Naive thymus-derived CD4-positive, alpha-beta T cell (primary cell): Measurements from ENCODE around the gene PTTG1IP. TPM values are rescaled to one million over a fixed set of nuclear protein-coding genes. Genes with fewer than 3 reads are reported as not detected.

Experiments
- ATAC-seq: fragments of 150-1000 bp; cut with Tn5 transposase; 2 replicates; pipeline ENCODE4 v1.10.0; 2021; ENCODE audit warnings: mild to moderate bottlenecking, moderate library complexity
- CTCF ChIA-PET: fragments of 350-600 bp; sonication (Branson Sonifier 250); formaldehyde crosslinking; loops from one replicate; lab custom pipeline; 2021; ENCODE audit warnings: antibody characterized with exemption; lab: Charles Lee
- POLR2A ChIA-PET: fragments of 350-600 bp; sonication (Branson Sonifier 250); formaldehyde crosslinking; loops from one replicate; lab custom pipeline; 2021; ENCODE audit warnings: antibody characterized with exemption, inconsistent platforms; lab: Charles Lee
- DNase-seq, 9 donors: peaks; one replicate each; pipeline versions ENCODE4 v3.0.0 to v3.0.0-alpha.2; 2020 to 2022; ENCODE audit warnings: mixed read lengths in 1 of 9
- H3K27ac ChIP-seq: one replicate; pipeline ENCODE4 v1.7.0; 2013; ENCODE audit warnings: mild to moderate bottlenecking, low read depth, low read length, moderate library complexity
- H3K27me3 ChIP-seq, 2 donors: one replicate each; pipeline ENCODE4 v1.7.0; 2013; ENCODE audit warnings: low read length in 2 of 2, mild to moderate bottlenecking in 2 of 2, moderate library complexity in 2 of 2; ENCODE audit not compliant: control insufficient read depth in 2 of 2, insufficient read depth in 2 of 2
- H3K36me3 ChIP-seq, 3 experiments: 1 replicate in 2 of 3; 2 replicates in 1 of 3; pipeline ENCODE4 v1.7.0; 2013; ENCODE audit warnings: low read length in 3 of 3, mild to moderate bottlenecking in 3 of 3, moderate library complexity in 1 of 3; ENCODE audit not compliant: insufficient read depth in 3 of 3, control insufficient read depth in 2 of 3
- H3K4me1 ChIP-seq, 2 donors: one replicate each; pipeline ENCODE4 v1.7.0; 2013; ENCODE audit warnings: low read length in 2 of 2, mild to moderate bottlenecking in 2 of 2, moderate library complexity in 1 of 2; ENCODE audit not compliant: control insufficient read depth in 2 of 2, insufficient read depth in 2 of 2
- H3K4me3 ChIP-seq: 2 replicates; pipeline ENCODE4 v1.7.0; 2013; ENCODE audit warnings: mild to moderate bottlenecking, low read length
- H3K9me3 ChIP-seq, 3 experiments: 1 replicate in 2 of 3; 2 replicates in 1 of 3; pipeline ENCODE4 v1.7.0; 2013; ENCODE audit warnings: low read length in 3 of 3; ENCODE audit not compliant: control insufficient read depth in 2 of 3
- H3K27ac Mint-ChIP-seq, 9 donors: one replicate each; pipeline ENCODE4 v1.8.0; 2020 to 2022; ENCODE audit warnings: mixed read lengths in 9 of 9, mild to moderate bottlenecking in 8 of 9, moderate library complexity in 5 of 9, inconsistent platforms in 2 of 9
- H3K27me3 Mint-ChIP-seq, 5 donors: one replicate each; pipeline ENCODE4 v1.8.0; 2021 to 2022; ENCODE audit warnings: mixed read lengths in 5 of 5, mild to moderate bottlenecking in 1 of 5
- H3K36me3 Mint-ChIP-seq, 5 donors: one replicate each; pipeline ENCODE4 v1.8.0; 2020 to 2022; ENCODE audit warnings: mixed read lengths in 5 of 5, mild to moderate bottlenecking in 3 of 5, inconsistent platforms in 1 of 5
- H3K4me1 Mint-ChIP-seq, 7 donors: one replicate each; pipeline ENCODE4 v1.8.0; 2020 to 2022; ENCODE audit warnings: mixed read lengths in 7 of 7, mild to moderate bottlenecking in 3 of 7, inconsistent platforms in 1 of 7
- H3K4me3 Mint-ChIP-seq, 10 donors: one replicate each; pipeline ENCODE4 v1.8.0; 2020 to 2022; ENCODE audit warnings: mild to moderate bottlenecking in 10 of 10, mixed read lengths in 10 of 10, moderate library complexity in 6 of 10, inconsistent platforms in 2 of 10
- H3K9me3 Mint-ChIP-seq, 11 donors: one replicate each; pipeline ENCODE4 v1.8.0; 2020 to 2022; ENCODE audit warnings: mixed read lengths in 11 of 11, mild to moderate bottlenecking in 4 of 11, inconsistent platforms in 1 of 11, moderate library complexity in 1 of 11
- intact Hi-C, 2 donors: fragments of 100-400 bp; cut with micrococcal nuclease; formaldehyde crosslinking; loops; one replicate each; pipeline ENCODE4 v1.15.1; 2023
- polyA plus RNA-seq, 2 donors: library from polyadenylated mRNA; unstranded; fragments of 300-500 nt; fragmentation: Illumina TruSeq; gene quantifications; one replicate each; pipeline ENCODE4 v1.2.3, GENCODE V29; 2021
- total RNA-seq, 6 experiments: library from RNA in 5 of 6; stranded (reverse) in 5 of 6; gene quantifications; 1 replicate in 5 of 6; 2 replicates in 1 of 6; pipeline ENCODE4 v1.2.3 and lab custom pipeline; 2021 to 2026

PTTG1IP gene
- total and polyA plus RNA-seq, 7 experiments from 2014 or later = 60.9 to 122 (median 92.5) TPM

DNA sequence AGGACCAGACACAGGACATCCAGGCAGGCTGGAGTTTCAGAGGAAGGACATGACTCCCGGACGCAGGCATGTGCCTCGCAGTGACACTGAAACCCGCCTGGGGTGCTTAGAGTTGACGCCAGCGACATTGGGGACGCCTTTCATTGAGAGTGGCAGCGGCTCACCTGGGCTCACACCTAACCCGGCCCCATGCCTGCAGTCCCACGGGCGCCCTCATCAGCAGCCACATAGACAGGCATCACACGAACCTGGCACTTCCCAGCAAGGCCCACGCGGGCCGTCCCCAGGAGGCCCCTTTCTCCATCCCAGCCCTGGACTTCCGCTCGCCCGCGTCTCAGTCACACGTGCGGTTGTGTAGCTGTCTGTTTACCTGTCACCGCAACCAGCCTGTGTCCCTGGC lies 30.2 kb upstream of the PTTG1IP start:
- H3K27ac ChIP-seq = no peak overlapping the region
- H3K36me3 ChIP-seq = peaks cover 43 to 93% (median 54%) of the 10 kb centered on the region in 3 experiments
- H3K4me3 ChIP-seq = no peak overlapping the region
- Mint-ChIP-seq H3K27me3 (no peaks in the 10 kb centered on the region), H3K27ac (peak overlapping the region in 5 of 9 donors; percentile 10 to 84 (median 59)), H3K4me3 (no peak overlapping the region), H3K4me1 (peaks cover 11 to 37% (median 28%) of the 10 kb centered on the region in 7 donors), H3K36me3 (peaks cover 12 to 46% (median 32%) of the 10 kb centered on the region in 5 donors), H3K9me3 (no peaks in the 10 kb centered on the region)
- POLR2A ChIA-PET = interaction anchor here (1.0 kb wide), 1 partner anchor 24 kb away, joined by 3 read pairs; no protein-coding TSS in a partner anchor
- H3K9me3 ChIP-seq = no peaks in the 10 kb centered on the region
- DNase-seq (no peak), ATAC-seq (no peak)
- H3K4me1 ChIP-seq = peaks cover 0 to 23% of the 10 kb centered on the region in 2 donors
- intact Hi-C loops = no loop called here
- CTCF ChIA-PET = no interaction called here
- no peaks in the 10 kb centered on the region for H3K27me3 ChIP-seq

DNA sequence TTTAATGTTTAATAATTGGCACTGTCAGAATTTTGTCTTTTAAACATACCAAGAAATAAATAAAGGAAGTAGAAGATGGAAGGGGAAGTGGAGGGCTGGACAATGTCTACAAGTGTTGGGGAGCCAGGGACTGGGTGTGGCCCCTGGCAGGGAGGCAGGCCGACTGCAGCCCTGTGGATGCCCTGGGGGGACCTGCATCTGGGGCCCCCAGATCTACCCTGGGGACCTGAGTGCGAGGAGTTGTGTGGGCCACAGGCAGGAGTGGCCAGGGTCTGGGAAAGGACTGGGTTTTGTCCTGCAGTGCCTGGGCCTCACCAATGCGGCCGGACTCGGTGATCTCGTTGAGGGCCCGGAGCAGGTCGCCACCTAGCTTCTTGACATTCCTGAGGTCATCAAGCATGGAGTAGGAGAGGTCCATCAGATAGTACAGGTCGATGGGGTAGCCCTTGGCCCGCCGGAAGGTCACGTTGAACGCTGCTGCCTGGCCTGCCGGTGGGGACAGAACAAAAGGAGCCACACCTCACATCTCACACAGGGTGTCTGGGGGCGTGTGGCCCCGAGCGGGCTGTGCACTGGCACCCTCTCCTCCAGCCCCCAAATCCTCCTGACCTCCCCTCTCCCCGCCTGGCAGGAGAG lies 29.7 kb upstream of the PTTG1IP start:
- H3K27me3 ChIP-seq = no peaks in the 10 kb centered on the region
- no peaks in the 10 kb centered on the region for H3K9me3 ChIP-seq
- CTCF ChIA-PET = no interaction called here
- Mint-ChIP-seq H3K4me1 (peaks cover 8 to 38% (median 30%) of the 10 kb centered on the region in 7 donors), H3K9me3 (no peaks in the 10 kb centered on the region), H3K27me3 (no peaks in the 10 kb centered on the region), H3K4me3 (peak overlapping the region in 1 of 10 donors; percentile 29), H3K27ac (peak overlapping the region in 5 of 9 donors; percentile 6 to 71 (median 14)), H3K36me3 (peaks cover 12 to 47% (median 32%) of the 10 kb centered on the region in 5 donors)
- DNase-seq (no peak), ATAC-seq (peak; percentile 43)
- no peak overlapping the region for H3K4me3 ChIP-seq
- H3K27ac ChIP-seq = no peak overlapping the region
- peaks cover 48 to 96% (median 54%) of the 10 kb centered on the region in 3 experiments for H3K36me3 ChIP-seq
- POLR2A ChIA-PET = interaction anchor here (1.0 kb wide), 1 partner anchor 25 kb away, joined by 3 read pairs; no protein-coding TSS in a partner anchor
- intact Hi-C loops = no loop called here
- H3K4me1 ChIP-seq = peaks cover 0 to 23% of the 10 kb centered on the region in 2 donors

DNA sequence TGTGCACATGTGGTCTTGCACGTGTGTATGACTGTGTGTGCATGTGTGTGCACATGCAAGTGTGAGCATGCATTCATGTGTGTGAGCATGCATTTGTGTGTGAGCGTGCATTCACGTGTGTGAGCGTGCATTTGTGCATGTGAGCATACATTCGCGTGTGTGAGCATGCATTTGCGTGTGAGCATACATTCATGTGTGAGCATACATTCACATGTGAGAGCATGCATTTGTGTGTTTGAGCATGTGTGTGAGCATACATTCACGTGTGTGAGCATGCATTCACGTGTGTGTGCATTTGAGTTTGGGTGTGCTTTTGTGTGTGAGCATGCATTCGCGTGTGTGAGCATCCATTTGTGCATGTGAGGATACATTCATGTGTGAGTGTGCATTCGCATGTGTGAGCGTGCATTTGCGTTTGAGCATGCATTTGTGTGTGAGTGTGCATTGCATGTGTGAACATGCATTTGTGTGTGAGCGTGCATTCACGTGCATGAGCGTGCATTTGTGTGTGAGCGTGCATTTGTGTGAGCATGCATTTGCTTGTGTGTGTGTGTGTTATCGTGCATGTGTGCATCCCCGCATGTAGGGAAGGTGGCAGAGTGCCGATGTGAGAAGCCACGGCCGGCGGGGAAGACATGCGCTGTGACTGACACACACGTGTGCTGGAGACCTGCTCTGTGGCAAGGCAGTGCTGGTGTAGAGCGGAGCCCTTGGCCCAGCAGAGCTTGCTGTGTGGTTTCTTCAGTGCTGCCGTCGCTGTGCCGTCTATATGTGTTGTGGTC lies 29.0 kb upstream of the PTTG1IP start:
- H3K27ac Mint-ChIP-seq = peak overlapping the region in 7 of 9 donors; percentile 6 to 72 (median 28)
- H3K4me1 ChIP-seq = peaks cover 0 to 17% of the 10 kb centered on the region in 2 donors
- H3K4me3 ChIP-seq = no peak overlapping the region
- H3K4me1 Mint-ChIP-seq = peaks cover 8 to 33% (median 24%) of the 10 kb centered on the region in 7 donors
- intact Hi-C loops = no loop called here
- no peaks in the 10 kb centered on the region for H3K27me3 ChIP-seq
- peaks cover 12 to 47% (median 32%) of the 10 kb centered on the region in 5 donors for H3K36me3 Mint-ChIP-seq
- no peak overlapping the region for H3K27ac ChIP-seq
- no peaks in the 10 kb centered on the region for H3K9me3 ChIP-seq
- no peaks in the 10 kb centered on the region for H3K9me3 Mint-ChIP-seq
- ATAC-seq (no peak), DNase-seq (no peak)
- peaks cover 48 to 100% (median 61%) of the 10 kb centered on the region in 3 experiments for H3K36me3 ChIP-seq
- H3K27me3 Mint-ChIP-seq = no peaks in the 10 kb centered on the region
- H3K4me3 Mint-ChIP-seq = peak overlapping the region in 1 of 10 donors; percentile 29
- CTCF ChIA-PET = no interaction called here
- POLR2A ChIA-PET = interaction anchor here (1.0 kb wide), 1 partner anchor 25 kb away, joined by 3 read pairs; no protein-coding TSS in a partner anchor

DNA sequence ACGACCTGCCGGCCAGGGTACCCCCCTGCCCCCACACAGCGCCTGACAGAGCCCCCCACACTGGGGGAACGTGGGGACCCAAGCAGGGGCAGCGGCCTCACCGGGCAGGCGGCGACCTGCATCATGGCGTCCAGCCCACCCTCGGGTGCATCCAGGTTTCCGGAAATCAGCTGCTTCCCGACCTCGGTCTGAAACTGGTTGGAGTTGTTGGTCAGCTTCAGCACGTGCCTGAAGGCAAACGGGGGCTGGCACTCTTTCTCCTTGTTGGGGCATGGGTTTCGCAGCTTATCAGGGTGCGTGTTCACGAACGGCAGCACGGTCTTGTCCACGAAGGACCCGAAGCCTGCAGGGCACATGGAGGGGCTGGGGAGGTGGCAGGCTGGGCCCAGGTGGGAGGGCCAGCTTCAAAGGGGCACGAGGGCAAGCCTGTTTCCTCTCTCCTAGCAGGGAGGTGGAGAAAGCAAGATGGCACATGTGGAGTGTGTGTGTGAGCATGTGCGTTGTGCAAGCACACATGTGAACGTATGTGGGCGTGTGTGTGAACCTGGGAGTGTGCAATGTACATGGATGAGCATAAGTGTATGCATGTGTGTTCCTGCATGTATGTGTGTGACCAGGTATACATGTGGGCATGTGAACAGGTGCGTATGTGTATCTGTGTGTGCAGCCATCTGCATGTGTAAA lies 28.0 kb upstream of the PTTG1IP start:
- H3K4me1 Mint-ChIP-seq = peaks cover 9 to 31% (median 22%) of the 10 kb centered on the region in 7 donors
- ATAC-seq (no peak), DNase-seq (no peak)
- Histone ChIP-seq H3K4me1 (peaks cover 0 to 8% of the 10 kb centered on the region in 2 donors), H3K9me3 (no peaks in the 10 kb centered on the region), H3K27ac (no peak overlapping the region), H3K36me3 (peaks cover 40 to 100% (median 64%) of the 10 kb centered on the region in 3 experiments), H3K4me3 (no peak overlapping the region), H3K27me3 (no peaks in the 10 kb centered on the region)
- ChIA-PET POLR2A (interaction anchor here (1.2 to 1.3 kb wide), 2 partner anchors 24 to 32 kb away, joined by 3 to 4 read pairs; no protein-coding TSS in a partner anchor), CTCF (interaction anchor here (1.2 kb wide), 1 partner anchor 18 kb away, joined by 3 read pairs; no protein-coding TSS in a partner anchor)
- H3K4me3 Mint-ChIP-seq = no peak overlapping the region
- peaks cover 12 to 46% (median 31%) of the 10 kb centered on the region in 5 donors for H3K36me3 Mint-ChIP-seq
- intact Hi-C loops = no loop called here
- H3K27me3 Mint-ChIP-seq = no peaks in the 10 kb centered on the region
- H3K9me3 Mint-ChIP-seq = no peaks in the 10 kb centered on the region
- peak overlapping the region in 4 of 9 donors; percentile 43 to 72 (median 50) for H3K27ac Mint-ChIP-seq

DNA sequence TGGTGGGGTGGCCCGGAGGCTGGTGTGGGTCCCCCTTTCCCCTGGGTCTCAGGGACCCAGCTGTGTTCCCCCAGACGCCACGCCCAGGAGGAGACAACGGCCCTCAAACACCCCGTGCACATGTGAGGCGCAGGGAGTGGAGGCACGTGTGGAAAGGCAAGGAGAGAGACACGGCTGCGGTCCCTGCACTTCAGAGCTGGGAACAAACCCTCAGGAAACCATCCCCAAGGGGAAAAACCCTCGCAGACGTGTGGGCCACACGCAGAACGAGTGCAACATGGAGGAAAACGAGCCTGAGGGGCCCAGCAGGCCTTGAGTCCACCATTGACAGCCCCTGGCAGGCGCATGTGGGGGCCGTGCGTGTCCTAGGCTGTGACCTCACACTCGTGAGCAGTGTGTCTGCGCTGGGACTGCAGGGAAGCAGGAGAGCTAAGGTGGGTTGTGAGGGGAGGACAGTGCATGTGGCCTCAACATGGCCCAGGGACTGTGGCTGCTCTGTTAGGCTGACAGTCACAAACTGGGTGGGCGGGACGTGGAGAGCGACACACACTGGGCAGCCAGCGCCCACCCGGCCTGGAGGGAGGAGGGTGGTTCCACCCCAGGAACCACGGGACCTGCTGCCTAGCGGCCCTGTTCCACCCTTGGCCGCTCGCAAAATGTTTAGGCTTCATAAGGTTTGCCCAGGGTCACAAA lies 27.2 kb upstream of the PTTG1IP start:
- ChIA-PET POLR2A (interaction anchor here (0.5 to 1.7 kb wide), 7 partner anchors 9 to 34 kb away, joined by 3 to 5 read pairs (median 3); no protein-coding TSS in a partner anchor), CTCF (interaction anchor here (1.2 kb wide), 1 partner anchor 18 kb away, joined by 3 read pairs; no protein-coding TSS in a partner anchor)
- Mint-ChIP-seq H3K36me3 (peaks cover 12 to 48% (median 32%) of the 10 kb centered on the region in 5 donors), H3K27ac (peak overlapping the region in 4 of 9 donors; percentile 18 to 56 (median 28)), H3K4me3 (no peak overlapping the region), H3K4me1 (peaks cover 10 to 30% (median 19%) of the 10 kb centered on the region in 7 donors), H3K27me3 (no peaks in the 10 kb centered on the region), H3K9me3 (no peaks in the 10 kb centered on the region)
- Histone ChIP-seq H3K9me3 (no peaks in the 10 kb centered on the region), H3K4me1 (peaks cover 0 to 5% of the 10 kb centered on the region in 2 donors), H3K27me3 (no peaks in the 10 kb centered on the region), H3K4me3 (no peak overlapping the region), H3K27ac (no peak overlapping the region), H3K36me3 (peaks cover 37 to 99% (median 70%) of the 10 kb centered on the region in 3 experiments)
- DNase-seq (no peak), ATAC-seq (no peak)
- intact Hi-C loops = no loop called here
